Hepatocyte (in vitro differentiated cells): ENCODE data around the gene KDM4B. TPM values are rescaled to one million over a fixed set of nuclear protein-coding genes. Genes with fewer than 3 reads are reported as not detected.

Experiments used
- DNase-seq: peaks from one replicate; pipeline ENCODE4 v3.0.0-alpha.2; 2016; ENCODE audit warnings: low spot score
- H2AFZ ChIP-seq: fragments of 200-600 bp; sonication (generic); 2 replicates; pipeline ENCODE4 v1.6.0; 2016; ENCODE audit warnings: antibody characterized with exemption, mild to moderate bottlenecking
- H3K27ac ChIP-seq: fragments of 200-600 bp; sonication (generic); 2 replicates; pipeline ENCODE4 v1.5.1; 2016; ENCODE audit warnings: mild to moderate bottlenecking
- H3K27me3 ChIP-seq: fragments of 200-600 bp; sonication (generic); 2 replicates; pipeline ENCODE4 v1.6.1; 2016
- H3K36me3 ChIP-seq: fragments of 200-600 bp; sonication (generic); replicated peaks from 2 replicates; pipeline ENCODE4 v1.5.1; 2016; ENCODE audit warnings: low read depth; ENCODE audit not compliant: insufficient read depth
- H3K4me1 ChIP-seq: fragments of 200-600 bp; sonication (generic); 2 replicates; pipeline ENCODE4 v1.5.1; 2016; ENCODE audit warnings: mild to moderate bottlenecking, moderate library complexity; ENCODE audit not compliant: insufficient read depth
- H3K4me2 ChIP-seq: fragments of 200-600 bp; sonication (generic); 2 replicates; pipeline ENCODE4 v1.6.0; 2016
- H3K4me3 ChIP-seq: fragments of 200-600 bp; sonication (generic); 2 replicates; pipeline ENCODE4 v1.5.1; 2016; ENCODE audit warnings: mild to moderate bottlenecking
- H3K79me2 ChIP-seq: fragments of 200-600 bp; sonication (generic); 2 replicates; pipeline ENCODE4 v1.6.0; 2017; ENCODE audit warnings: mild to moderate bottlenecking
- H3K9me2 ChIP-seq: fragments of 200-600 bp; sonication (generic); replicated peaks from 2 replicates; pipeline ENCODE4 v1.6.0; 2017; ENCODE audit warnings: mild to moderate bottlenecking; ENCODE audit not compliant: insufficient read depth
- H3K9me3 ChIP-seq: fragments of 200-600 bp; sonication (generic); 2 replicates; pipeline ENCODE4 v1.5.1; 2016; ENCODE audit warnings: low read depth, mild to moderate bottlenecking
- H4K20me1 ChIP-seq: fragments of 200-600 bp; sonication (generic); 2 replicates; pipeline ENCODE4 v1.6.0; 2016; ENCODE audit warnings: mild to moderate bottlenecking; ENCODE audit not compliant: insufficient read depth, poor library complexity, severe bottlenecking
- CTCF ChIP-seq: fragments of 200-600 bp; sonication (generic); IDR thresholded peaks from 2 replicates; pipeline ENCODE4 v1.5.1; 2016; ENCODE audit warnings: antibody characterized with exemption, mild to moderate bottlenecking; ENCODE audit not compliant: poor library complexity
- EZH2 ChIP-seq: fragments of 200-600 bp; sonication (generic); IDR thresholded peaks from 2 replicates; pipeline ENCODE4 v1.6.1; 2016; ENCODE audit warnings: antibody characterized with exemption, mild to moderate bottlenecking, borderline replicate concordance
- EZH2phosphoT487 ChIP-seq: fragments of 200-600 bp; sonication (generic); IDR thresholded peaks from one replicate; pipeline ENCODE4 v1.6.1; 2018; ENCODE audit warnings: antibody characterized with exemption, mild to moderate bottlenecking, low read depth, moderate library complexity; ENCODE audit not compliant: unreplicated experiment, severe bottlenecking
- WGBS: methylation state at CpG from one replicate; pipeline ENCODE4 v1.1.6; 2016; ENCODE audit warnings: low lambda C conversion rate; ENCODE audit errors: missing lambda C conversion rate; 5-methylcytosine and 5-hydroxymethylcytosine counted together
- polyA plus RNA-seq: library from polyadenylated mRNA; unstranded; fragments of >200 nt; fragmentation: Nextera tagmentation; extraction: Ambion mirVana; gene quantifications from 2 replicates; pipeline ENCODE4 v1.2.1, GENCODE V29; 2016
- total RNA-seq: library from RNA; depleted of rRNA; stranded (reverse); fragments of >200 nt; gene quantifications from 2 replicates; pipeline ENCODE4 v1.2.3, GENCODE V29; 2014

KDM4B gene
- total and polyA plus RNA-seq, 2 experiments from 2014 or later, result 22.2 to 29.6 TPM

GRCh38 chr19:5041913-5042187, 72.9 kb downstream of the KDM4B start:
- no peak for DNase-seq
- Histone ChIP-seq H3K36me3 (no peaks in the 10 kb centered on the region), H3K27me3 (no peaks in the 10 kb centered on the region)

GRCh38 chr19:5042556-5042955, 73.6 kb downstream of the KDM4B start:
- DNase-seq, result no peak
- H4K20me1 ChIP-seq, result peaks cover 24% of the 10 kb centered on the region
- no peak overlapping the region for H3K27ac ChIP-seq
- no peak overlapping the region for H3K4me2 ChIP-seq
- no peaks in the 10 kb centered on the region for H3K27me3 ChIP-seq
- no peaks in the 10 kb centered on the region for H3K9me3 ChIP-seq
- TF ChIP-seq EZH2, result no peak
- TF ChIP-seq CTCF, result no peak
- TF ChIP-seq EZH2phosphoT487, result no peak
- 81% methylated on average over 18 of the region's 18 CpGs for WGBS
- H2AFZ ChIP-seq, result no peak overlapping the region
- H3K9me2 ChIP-seq, result no peaks in the 10 kb centered on the region
- H3K4me3 ChIP-seq, result no peak overlapping the region
- peaks cover 16% of the 10 kb centered on the region for H3K79me2 ChIP-seq
- H3K4me1 ChIP-seq, result peaks cover 21% of the 10 kb centered on the region
- H3K36me3 ChIP-seq, result no peaks in the 10 kb centered on the region

More at GRCh38 chr19:5041913-5042187, 72.9 kb downstream of the KDM4B start:
- Histone ChIP-seq H4K20me1 (peaks cover 28% of the 10 kb centered on the region), H3K27ac (no peak overlapping the region), H3K79me2 (peaks cover 12% of the 10 kb centered on the region), H3K4me3 (no peak overlapping the region), H2AFZ (no peak overlapping the region), H3K9me3 (no peaks in the 10 kb centered on the region), H3K4me1 (peaks cover 22% of the 10 kb centered on the region), H3K9me2 (no peaks in the 10 kb centered on the region), H3K4me2 (no peak overlapping the region)
- TF ChIP-seq CTCF, result no peak
- 91% methylated on average over 11 of the region's 11 CpGs for WGBS

- no peak for DNase-seq
- no peak for TF ChIP-seq EZH2
- TF ChIP-seq EZH2phosphoT487, result no peak
- TF ChIP-seq CTCF, result no peak
- 95% methylated on average over 16 of the region's 16 CpGs for WGBS
- Histone ChIP-seq H3K4me3 (no peak overlapping the region), H3K4me1 (peaks cover 31% of the 10 kb centered on the region), H4K20me1 (peaks cover 16% of the 10 kb centered on the region), H3K9me2 (no peaks in the 10 kb centered on the region), H3K27me3 (no peaks in the 10 kb centered on the region), H3K79me2 (peaks cover 21% of the 10 kb centered on the region), H3K36me3 (no peaks in the 10 kb centered on the region), H3K4me2 (no peak overlapping the region), H2AFZ (no peak overlapping the region), H3K27ac (peak overlapping the region; percentile 67), H3K9me3 (no peaks in the 10 kb centered on the region)
Observed at GRCh38 chr19:5045029-5045428, 76.1 kb downstream of the KDM4B start.

DNA sequence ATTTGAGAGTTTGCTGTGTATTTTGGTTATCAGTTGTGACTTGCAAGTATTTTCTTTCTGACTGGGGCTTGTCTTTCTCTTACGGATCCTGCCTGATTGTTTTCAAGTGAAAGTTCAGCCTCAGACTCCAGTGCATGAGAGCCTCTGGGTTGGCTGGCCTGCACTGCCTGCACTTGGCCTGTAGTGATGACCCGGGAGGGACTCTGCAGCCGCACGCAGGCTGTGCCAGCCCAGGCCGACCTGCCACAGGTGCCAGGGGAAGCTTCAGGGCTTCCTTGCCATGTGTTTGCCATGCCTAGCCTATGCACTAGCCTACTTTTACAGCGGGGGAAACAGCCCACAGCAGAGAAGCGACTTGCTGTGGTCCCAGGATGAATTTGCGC, 77.0 kb downstream of the KDM4B start:
- Histone ChIP-seq H3K4me1 (peaks cover 31% of the 10 kb centered on the region), H3K27ac (peak overlapping the region; percentile 67), H3K27me3 (no peaks in the 10 kb centered on the region), H3K4me3 (no peak overlapping the region), H3K36me3 (no peaks in the 10 kb centered on the region), H3K79me2 (peaks cover 21% of the 10 kb centered on the region), H3K4me2 (peak overlapping the region; percentile 20), H3K9me2 (no peaks in the 10 kb centered on the region), H3K9me3 (no peaks in the 10 kb centered on the region), H2AFZ (no peak overlapping the region), H4K20me1 (peaks cover 16% of the 10 kb centered on the region)
- TF ChIP-seq EZH2phosphoT487, result no peak
- TF ChIP-seq CTCF, result no peak
- TF ChIP-seq EZH2, result no peak
- 60% methylated on average over 8 of the region's 8 CpGs for WGBS
- DNase-seq, result no peak
